Kidney glomerular epithelial cell (primary cell): ENCODE results near the gene PHYH.
"Not testable (repeated sequence)": the region's sequence is repeated elsewhere in the genome, so short reads cannot be mapped to it uniquely, and the experiment has no call there.

Experiments used
- DNase-seq: peaks from one replicate; lab custom pipeline; 2025; lab: John Stamatoyannopoulos, UW

The PHYH gene

GRCh38 chr10:13299437-13300287 is at the start of gene PHYH:
Gene PHYH (minus strand): TSS chr10:13300064. CDS start chr10:13300042, 22 bp downstream.
- peak; percentile 61 for DNase-seq

- peak; percentile 13 for DNase-seq
These were observed 48.6 kb upstream of the PHYH start, which contains the start of gene SEPHS1 for GRCh38 chr10:13348216-13349017. Gene SEPHS1 (minus strand): TSS chr10:13348293. CDS start chr10:13344950, 3,343 bp downstream.

- peak; percentile 42 for DNase-seq
These were observed 47.8 kb upstream of the PHYH start for GRCh38 chr10:13347500-13348156.

GRCh38 chr10:13347043-13347499 is 47.2 kb upstream of the PHYH start:
- DNase-seq: no peak

- DNase-seq: peak; percentile 22
These were observed 46.6 kb upstream of the PHYH start for GRCh38 chr10:13346283-13347042.

GRCh38 chr10:13340626-13341376 is 40.9 kb upstream of the PHYH start:
- no peak for DNase-seq

GRCh38 chr10:13340068-13340467 is 40.2 kb upstream of the PHYH start:
- DNase-seq: no peak

GRCh38 chr10:13338390-13339110 is 38.7 kb upstream of the PHYH start:
- no peak for DNase-seq

- no peak for DNase-seq
These were observed 37.9 kb upstream of the PHYH start for GRCh38 chr10:13337827-13338196.

- no peak for DNase-seq
These were observed 37.4 kb upstream of the PHYH start for GRCh38 chr10:13337128-13337826.

- DNase-seq: no peak
These were observed 36.0 kb upstream of the PHYH start for GRCh38 chr10:13335881-13336280.

- DNase-seq: no peak
These were observed 34.7 kb upstream of the PHYH start for GRCh38 chr10:13334556-13334955.

- peak; percentile 26 for DNase-seq
These were observed 31.8 kb upstream of the PHYH start for GRCh38 chr10:13331646-13332045.

GRCh38 chr10:13330980-13331379 is 31.1 kb upstream of the PHYH start:
- not testable (repeated sequence) for DNase-seq

- no peak for DNase-seq
These were observed 29.7 kb upstream of the PHYH start for GRCh38 chr10:13329565-13329964.

GRCh38 chr10:13328613-13329012 is 28.7 kb upstream of the PHYH start:
- DNase-seq: no peak

GRCh38 chr10:13328126-13328525 is 28.3 kb upstream of the PHYH start:
- no peak for DNase-seq

GRCh38 chr10:13327534-13327933 is 27.7 kb upstream of the PHYH start:
- no peak for DNase-seq

GRCh38 chr10:13322615-13323148 is 22.8 kb upstream of the PHYH start:
- no peak for DNase-seq
